Pancreas (tissue), 10 donors: ENCODE measurements around the gene SMIM28. TPM values are rescaled to one million over a fixed set of nuclear protein-coding genes. Genes with fewer than 3 reads are reported as not detected.
"Not testable (repeated sequence)": the region's sequence is repeated elsewhere in the genome, so short reads cannot be mapped to it uniquely, and the experiment has no call there.

Experiments
- ATAC-seq, 4 donors: fragments of 200-7000 bp; cut with Tn5 transposase; one replicate each; pipeline versions ENCODE4 v1.8.0 to v1.9.1; 2020; ENCODE audit warnings: mild to moderate bottlenecking in 4 of 4, moderate library complexity in 4 of 4
- DNase-seq, 6 donors: peaks; one replicate each; pipeline ENCODE4 v3.0.0-alpha.2; 2020
- FAIRE-seq: peaks from 2 replicates; lab custom pipeline; 2012; peaks lifted over from hg19 to GRCh38; lab: Jason Lieb, UNC
- H3K27ac ChIP-seq, 4 donors: fragments of 200-600 bp; sonication (generic); 1 replicate in 3 of 4; 2 replicates in 1 of 4; pipeline versions ENCODE4 v1.5.0 to v1.8.0; 2020
- H3K27me3 ChIP-seq, 4 donors: fragments of 200-600 bp; one replicate each; pipeline ENCODE4 v1.8.0; 2021
- H3K36me3 ChIP-seq, 3 donors: fragments of 200-600 bp; sonication (generic) in 1 of 3; one replicate each; pipeline versions ENCODE4 v1.5.0 to v1.8.0; 2020 to 2021
- H3K4me1 ChIP-seq, 3 donors: fragments of 200-600 bp; one replicate each; pipeline ENCODE4 v1.8.0; 2021
- H3K4me3 ChIP-seq, 4 donors: fragments of 200-600 bp; sonication (generic) in 2 of 4; one replicate each; pipeline versions ENCODE4 v1.5.0 to v1.8.0; 2020 to 2021
- H3K9me3 ChIP-seq, 4 donors: fragments of 200-600 bp; one replicate each; pipeline ENCODE4 v1.8.0; 2021
- CTCF ChIP-seq, 4 donors: fragments of 200-600 bp; sonication (generic) in 3 of 4; IDR thresholded peaks; one replicate each; pipeline versions ENCODE4 v1.5.0 to v1.8.0; 2021; ENCODE audit warnings: antibody characterized with exemption in 4 of 4
- WGBS, 2 donors: extraction: QIAGEN DNeasy Blood & Tissue Kit; methylation state at CpG; one replicate each; pipeline ENCODE4 v1.1.7; 2013; 5-methylcytosine and 5-hydroxymethylcytosine counted together
- intact Hi-C, 3 donors: fragments of 100-400 bp; cut with DNase I; formaldehyde crosslinking; loops; one replicate each; pipeline versions ENCODE4 v1.11.1 to v1.14.2; 2022
- polyA plus RNA-seq, 2 donors: library from polyadenylated mRNA; stranded (reverse); fragments of 200-250 nt; gene quantifications; one replicate each; pipeline ENCODE4 v1.2.3, GENCODE V29; 2013
- total RNA-seq, 6 donors: library from RNA; stranded (reverse); fragmentation: NEBNext Ultra II Directional in 4 of 6; extraction: Animal tissue kit (Norgen Biotek cat#: 25700) in 4 of 6; gene quantifications; one replicate each; pipeline versions ENCODE4 v1.2.1 to v1.2.4, GENCODE V29; 2021 to 2023
- donor health status: healthy with polysubstance abuse.
- donor health status: DM: no; HTN: no; CAD: no; lungs with moderate emphysema.
- donor health status: DM: no; HTN: no; CAD: no.
- donor health status: control.
- donor health status: control.
- donor health status: Bipolar disorder and iron deficiency.
- donor health status: DM: yes; HTN: yes; CAD: no.
- donor health status: DM: no; HTN: no; CAD: no.
- donor health status: DM: no; HTN: no; CAD: no.
- donor health status: DM: yes; HTN: yes; CAD: no.

The SMIM28 gene
- total and polyA plus RNA-seq, 8 donors: not detected

GRCh38 chr6:138424004-138424904, 46.5 kb downstream of the SMIM28 start:
- Histone ChIP-seq H3K27me3 (no peaks in the 10 kb centered on the region), H3K4me3 (no peak overlapping the region), H3K36me3 (no peaks in the 10 kb centered on the region), H3K9me3 (no peaks in the 10 kb centered on the region), H3K4me1 (no peaks in the 10 kb centered on the region), H3K27ac (no peak overlapping the region)
- WGBS, 2 donors: 93 to 94% methylated on average over 45 to 48 of the region's 48 CpGs
- ATAC-seq (no peak), DNase-seq (peak in 2 of 6 donors; percentile 59 to 65), FAIRE-seq (no peak)
- no peak for TF ChIP-seq CTCF (IDR thresholded peaks at IDR 0.05)
- intact Hi-C loops: loop anchor here in 1 of 3 donors (10.0 kb wide), 1 partner anchor 309 kb away; no protein-coding TSS in a partner anchor

- H3K9me3 ChIP-seq, H3K27ac ChIP-seq, H3K36me3 ChIP-seq, DNase-seq, FAIRE-seq, ATAC-seq, H3K4me1 ChIP-seq, H3K27me3 ChIP-seq, H3K4me3 ChIP-seq: not testable (repeated sequence)
- 85 to 86% methylated on average over 7 of the region's 7 CpGs for WGBS, 2 donors
- intact Hi-C loops: loop anchor here in 1 of 3 donors (10.0 kb wide), 1 partner anchor 310 kb away; no protein-coding TSS in a partner anchor
These were observed 47.6 kb downstream of the SMIM28 start for GRCh38 chr6:138425256-138425655.

- no peak for TF ChIP-seq CTCF (IDR thresholded peaks at IDR 0.05)
- Histone ChIP-seq H3K36me3 (no peaks in the 10 kb centered on the region), H3K27me3 (no peaks in the 10 kb centered on the region), H3K4me3 (no peak overlapping the region), H3K9me3 (no peaks in the 10 kb centered on the region), H3K4me1 (no peaks in the 10 kb centered on the region), H3K27ac (no peak overlapping the region)
- FAIRE-seq: no peak
- WGBS, 2 donors: 66 to 67% methylated on average over 5 of the region's 5 CpGs
- ATAC-seq: no peak
- intact Hi-C loops: loop anchor here in 1 of 3 donors (10.0 kb wide), 1 partner anchor 312 kb away; no protein-coding TSS in a partner anchor
- DNase-seq: no peak
These were observed 48.9 kb downstream of the SMIM28 start for GRCh38 chr6:138426500-138427123.

- FAIRE-seq: no peak
- ATAC-seq: no peak
- intact Hi-C loops: loop anchor here in 1 of 3 donors (10.0 kb wide), 1 partner anchor 313 kb away; no protein-coding TSS in a partner anchor
- Histone ChIP-seq H3K27me3 (no peaks in the 10 kb centered on the region), H3K4me1 (no peaks in the 10 kb centered on the region), H3K4me3 (no peak overlapping the region), H3K9me3 (no peaks in the 10 kb centered on the region), H3K27ac (no peak overlapping the region), H3K36me3 (peaks cover 0 to 7% (median 0%) of the 10 kb centered on the region in 3 donors)
- DNase-seq: no peak
- TF ChIP-seq CTCF (IDR thresholded peaks at IDR 0.05): no peak
- 86 to 88% methylated on average over 8 of the region's 8 CpGs for WGBS, 2 donors
These were observed 50.0 kb downstream of the SMIM28 start for GRCh38 chr6:138427701-138428100.

- WGBS, 2 donors: 31 to 38% methylated on average over 8 of the region's 8 CpGs
- no peaks in the 10 kb centered on the region for H3K27me3 ChIP-seq
- peaks cover 0 to 17% (median 0%) of the 10 kb centered on the region in 3 donors for H3K36me3 ChIP-seq
- ATAC-seq (peak; percentile 67 to 84 (median 78)), DNase-seq (no peak), FAIRE-seq (peak; percentile 53)
- TF ChIP-seq CTCF (IDR thresholded peaks at IDR 0.05): peak in 3 of 4 donors; percentile 39 to 44 (median 44)
- no peaks in the 10 kb centered on the region for H3K9me3 ChIP-seq
- H3K27ac ChIP-seq: no peak overlapping the region
- intact Hi-C loops: loop anchor here in 1 of 3 donors (10.0 kb wide), 1 partner anchor 314 kb away; no protein-coding TSS in a partner anchor
- no peak overlapping the region for H3K4me3 ChIP-seq
- no peaks in the 10 kb centered on the region for H3K4me1 ChIP-seq
These were observed 51.4 kb downstream of the SMIM28 start for GRCh38 chr6:138428944-138429598.
